Epithelial cell of prostate (primary cell): Measurements from ENCODE around the gene RBM43.
"Not testable (repeated sequence)": the region's sequence is repeated elsewhere in the genome, so short reads cannot be mapped to it uniquely, and the experiment has no call there.

ENCODE experiments used
- DNase-seq: peaks from one replicate; pipeline ENCODE4 v3.0.0-alpha.2; 2011; ENCODE audit warnings: low read depth, low spot score
- H3K27ac ChIP-seq: fragments of 450-650 bp; 2 replicates; pipeline ENCODE4 v1.5.1; 2017; ENCODE audit warnings: mild to moderate bottlenecking

The RBM43 gene

GRCh38 chr2:151261231-151261976, at the start of gene RBM43:
Gene RBM43, minus strand, starts transcription at chr2:151261863. Its CDS starts 136 bp downstream, at chr2:151261727.
- no peak for DNase-seq
- peak within 1 kb of the TSS; percentile 66 for H3K27ac ChIP-seq

GRCh38 chr2:151310313-151310712, 48.6 kb upstream of the RBM43 start:
- not testable (repeated sequence) for H3K27ac ChIP-seq

GRCh38 chr2:151306621-151307020, 45.0 kb upstream of the RBM43 start:
- H3K27ac ChIP-seq = no peak overlapping the region
- no peak for DNase-seq

More at GRCh38 chr2:151310313-151310712, 48.6 kb upstream of the RBM43 start:
- not testable (repeated sequence) for DNase-seq

GRCh38 chr2:151305129-151305691, 43.5 kb upstream of the RBM43 start:
- H3K27ac ChIP-seq = no peak overlapping the region
- no peak for DNase-seq

GRCh38 chr2:151302879-151303278, 41.2 kb upstream of the RBM43 start:
- no peak overlapping the region for H3K27ac ChIP-seq
- DNase-seq = no peak

- no peak overlapping the region for H3K27ac ChIP-seq
- DNase-seq = no peak
These were observed 40.7 kb upstream of the RBM43 start for GRCh38 chr2:151302404-151302803.

- H3K27ac ChIP-seq = no peak overlapping the region
- no peak for DNase-seq
These were observed 38.4 kb upstream of the RBM43 start for GRCh38 chr2:151299920-151300539.

- no peak overlapping the region for H3K27ac ChIP-seq
- DNase-seq = no peak
These were observed 36.2 kb upstream of the RBM43 start for GRCh38 chr2:151297882-151298281.

GRCh38 chr2:151295926-151296325, 34.3 kb upstream of the RBM43 start:
- DNase-seq, H3K27ac ChIP-seq: not testable (repeated sequence)

- no peak overlapping the region for H3K27ac ChIP-seq
- DNase-seq = no peak
These were observed 30.9 kb upstream of the RBM43 start for GRCh38 chr2:151292546-151292945.

- no peak overlapping the region for H3K27ac ChIP-seq
These were observed 30.5 kb upstream of the RBM43 start for GRCh38 chr2:151292141-151292540.

GRCh38 chr2:151291224-151291623, 29.6 kb upstream of the RBM43 start:
- H3K27ac ChIP-seq = no peak overlapping the region
- DNase-seq = no peak

More at GRCh38 chr2:151292141-151292540, 30.5 kb upstream of the RBM43 start:
- no peak for DNase-seq

- peak overlapping the region; percentile 70 for H3K27ac ChIP-seq
- peak; percentile 41 for DNase-seq
These were observed 28.6 kb upstream of the RBM43 start for GRCh38 chr2:151289972-151290866.

- no peak overlapping the region for H3K27ac ChIP-seq
- no peak for DNase-seq
These were observed 26.0 kb upstream of the RBM43 start for GRCh38 chr2:151287513-151288250.

- no peak for DNase-seq
- H3K27ac ChIP-seq = no peak overlapping the region
These were observed 20.7 kb upstream of the RBM43 start for GRCh38 chr2:151282401-151282800.

- no peak overlapping the region for H3K27ac ChIP-seq
- DNase-seq = no peak
These were observed 18.6 kb upstream of the RBM43 start for GRCh38 chr2:151280271-151280670.

GRCh38 chr2:151278487-151278886, 16.8 kb upstream of the RBM43 start:
- H3K27ac ChIP-seq = no peak overlapping the region
- no peak for DNase-seq

- no peak for DNase-seq
- no peak overlapping the region for H3K27ac ChIP-seq
These were observed 15.4 kb upstream of the RBM43 start for GRCh38 chr2:151277067-151277466.

- no peak overlapping the region for H3K27ac ChIP-seq
- no peak for DNase-seq
These were observed 13.6 kb upstream of the RBM43 start for GRCh38 chr2:151275291-151275690.

GRCh38 chr2:151271824-151272223, 10.2 kb upstream of the RBM43 start:
- no peak for DNase-seq
- no peak overlapping the region for H3K27ac ChIP-seq
